Stimulated activated CD8-positive, alpha-beta memory T cell treated with anti-CD3 and anti-CD28 coated beads, Interleukin-15, amount 100 ng/mL, for 1 hour (primary cell): ENCODE measurements around the gene LPCAT3.

Experiments used
- DNase-seq: peaks from one replicate; pipeline ENCODE4 v3.0.0-alpha.2; 2020; ENCODE audit warnings: low read depth

LPCAT3 gene

GRCh38 chr12:6952121-6952862, 66.0 kb downstream of the LPCAT3 start:
- no peak for DNase-seq

GRCh38 chr12:6951551-6952120, 66.6 kb downstream of the LPCAT3 start:
- DNase-seq, result no peak

- no peak for DNase-seq
These were observed 67.3 kb downstream of the LPCAT3 start, which contains the start of gene PTPN6 for GRCh38 chr12:6950811-6951540. TSS of gene PTPN6 (plus strand) at chr12:6951356. CDS start at chr12:6951513, 157 bp downstream.

GRCh38 chr12:6950401-6950801, 67.9 kb downstream of the LPCAT3 start:
- no peak for DNase-seq

GRCh38 chr12:6948873-6949594, 69.2 kb downstream of the LPCAT3 start:
- no peak for DNase-seq

GRCh38 chr12:6947615-6948014, 70.7 kb downstream of the LPCAT3 start:
- no peak for DNase-seq

- no peak for DNase-seq
These were observed 71.3 kb downstream of the LPCAT3 start for GRCh38 chr12:6946920-6947374.

- no peak for DNase-seq
These were observed 72.0 kb downstream of the LPCAT3 start for GRCh38 chr12:6946033-6946919.

GRCh38 chr12:6945613-6946012, 72.7 kb downstream of the LPCAT3 start:
- DNase-seq, result no peak

- peak; percentile 71 for DNase-seq
These were observed 73.7 kb downstream of the LPCAT3 start for GRCh38 chr12:6944381-6945186.

- DNase-seq, result peak; percentile 55
These were observed 74.4 kb downstream of the LPCAT3 start, which contains the start of the genes C12orf57 and RNU7-1 for GRCh38 chr12:6943722-6944380. TSS of gene C12orf57 (plus strand) at chr12:6944022. CDS start at chr12:6944122, 100 bp downstream. TSS of gene RNU7-1 (plus strand) at chr12:6943816.

GRCh38 chr12:6943389-6943721, 74.9 kb downstream of the LPCAT3 start:
- no peak for DNase-seq

GRCh38 chr12:6942331-6942665, 76.0 kb downstream of the LPCAT3 start:
- DNase-seq, result no peak

GRCh38 chr12:6941782-6942181, 76.5 kb downstream of the LPCAT3 start:
- no peak for DNase-seq

- DNase-seq, result no peak
These were observed 77.0 kb downstream of the LPCAT3 start for GRCh38 chr12:6941267-6941666.

GRCh38 chr12:6939191-6939540, 79.1 kb downstream of the LPCAT3 start:
- no peak for DNase-seq

- DNase-seq, result no peak
These were observed 79.7 kb downstream of the LPCAT3 start for GRCh38 chr12:6938353-6939190.

GRCh38 chr12:6937481-6938352, 80.6 kb downstream of the LPCAT3 start:
- DNase-seq, result peak; percentile 85
